ENCODE data around the gene DNM1L.

- TF ChIP-seq EZH2 (IDR thresholded peaks at IDR 0.05) = no peak
- no peak for TF ChIP-seq POLR2AphosphoS5 (IDR thresholded peaks at IDR 0.05; ENCODE audit: borderline replicate concordance, low read depth, low read length)
Observed at GRCh38 chr12:32742133-32742532, 63.0 kb downstream of the DNM1L start.

Data from SK-N-MC (cell line).